Stimulated activated CD8-positive, alpha-beta memory T cell treated with anti-CD3 and anti-CD28 coated beads, Interleukin-4, amount 100 ng/mL, for 4 hours (primary cell): ENCODE data around the gene ADGRF5.
"Not testable (repeated sequence)": the region's sequence is repeated elsewhere in the genome, so short reads cannot be mapped to it uniquely, and the experiment has no call there.

Experiments used
- DNase-seq, 2 donors: peaks; one replicate each; pipeline ENCODE4 v3.0.0-alpha.2; 2020; ENCODE audit warnings: low read depth in 2 of 2, low spot score in 1 of 2

Gene ADGRF5

GRCh38 chr6:46834257-46834916 lies 87.4 kb downstream of the ADGRF5 start:
- DNase-seq: not testable (repeated sequence)

- DNase-seq: no peak
Observed at GRCh38 chr6:46832816-46833215, 88.9 kb downstream of the ADGRF5 start.

DNA sequence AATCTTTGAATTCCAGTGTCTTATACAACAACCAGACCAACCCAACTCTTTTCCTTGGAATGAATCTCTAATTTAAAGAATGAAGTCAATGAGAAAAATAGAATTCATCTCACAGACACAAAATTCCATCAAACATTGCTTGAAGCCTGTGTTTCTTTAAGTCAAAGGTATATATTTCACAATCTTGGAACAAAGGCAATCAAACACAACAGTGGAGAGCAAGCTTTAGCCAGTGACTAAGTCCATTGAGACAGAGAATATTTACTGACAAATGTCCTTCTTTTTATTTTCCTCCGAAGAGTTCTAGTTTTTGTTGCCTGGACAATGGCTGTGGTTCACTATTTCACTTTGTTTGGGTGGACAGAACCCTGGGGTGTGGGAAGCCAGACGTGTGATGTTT lies 92.8 kb downstream of the ADGRF5 start:
- no peak for DNase-seq

- no peak for DNase-seq
Observed at GRCh38 chr6:46821458-46821881, 100.3 kb downstream of the ADGRF5 start.

GRCh38 chr6:46819561-46819960 lies 102.2 kb downstream of the ADGRF5 start:
- no peak for DNase-seq

DNA sequence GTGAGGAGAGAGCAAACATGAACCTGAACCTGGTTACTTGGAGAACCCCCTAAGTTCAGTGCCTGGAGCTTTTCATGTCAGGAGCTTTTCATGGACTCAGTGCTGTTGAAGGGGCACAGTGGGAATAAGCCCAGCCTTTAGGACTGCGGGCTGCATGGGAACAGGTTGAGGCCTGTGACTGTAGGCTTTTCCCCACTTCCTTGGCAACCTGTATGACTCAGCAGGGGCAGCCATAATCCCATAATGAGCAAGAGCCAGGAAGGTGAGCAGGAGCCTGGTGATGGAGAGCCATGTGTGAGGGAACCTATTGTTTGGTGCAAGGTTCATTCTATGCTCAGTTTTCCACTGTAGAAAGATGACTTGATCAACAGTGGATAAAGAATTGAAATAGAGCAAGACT lies 105.1 kb downstream of the ADGRF5 start:
- no peak for DNase-seq

GRCh38 chr6:46815130-46815529 lies 106.6 kb downstream of the ADGRF5 start:
- DNase-seq: no peak

DNA sequence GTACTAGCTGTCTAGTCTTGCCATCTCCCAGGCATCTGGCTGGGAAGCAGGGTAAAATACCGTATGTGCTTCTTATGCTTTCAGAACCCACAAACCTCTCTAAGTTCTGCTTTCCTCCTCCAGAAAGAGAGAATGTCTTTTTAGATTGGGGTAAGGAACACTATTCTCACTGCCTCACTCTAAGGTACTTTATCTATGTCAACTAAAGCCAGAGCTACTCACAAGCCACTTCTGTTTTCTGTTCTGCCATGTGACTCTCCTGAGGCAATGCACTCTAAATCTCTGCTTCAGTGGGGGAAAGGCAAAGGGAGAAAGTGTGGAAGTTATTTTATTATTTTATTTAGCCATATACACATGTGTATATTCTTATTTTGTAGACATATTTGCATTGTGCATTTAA lies 112.9 kb downstream of the ADGRF5 start:
- no peak for DNase-seq
